Activated effector memory CD4-positive, alpha-beta T cell treated with Interleukin-2 at 50 U/mL for 16 hours (primary cell): ENCODE measurements around the gene TFCP2L1.

Source experiments
- DNase-seq: peaks from one replicate; pipeline ENCODE4 v3.0.0-alpha.2; 2020

TFCP2L1 gene

DNA sequence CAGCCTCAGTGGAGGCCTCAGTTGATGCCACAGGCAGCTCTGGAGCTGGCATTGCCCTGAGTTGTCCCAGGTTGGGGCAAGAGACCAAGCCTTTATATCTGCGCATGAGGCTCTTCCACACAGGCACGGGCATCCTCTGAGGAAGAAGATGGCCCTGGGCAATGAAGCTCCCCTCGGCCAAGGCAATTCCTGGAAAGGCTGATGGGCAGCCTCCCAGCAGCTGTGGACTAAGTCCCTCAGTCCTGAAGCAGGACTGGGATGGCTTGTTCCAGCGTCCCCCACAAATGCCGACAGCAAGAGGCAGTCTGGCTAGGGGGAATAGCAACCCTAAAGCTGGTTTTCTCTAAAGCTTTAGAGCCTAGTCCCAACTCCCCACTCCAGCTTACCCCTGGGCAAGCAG is 90.0 kb downstream of the TFCP2L1 start:
- DNase-seq = no peak

GRCh38 chr2:121194626-121195025 is 90.4 kb downstream of the TFCP2L1 start:
- no peak for DNase-seq

- DNase-seq = no peak
Observed at GRCh38 chr2:121193185-121193584, 91.8 kb downstream of the TFCP2L1 start.

DNA sequence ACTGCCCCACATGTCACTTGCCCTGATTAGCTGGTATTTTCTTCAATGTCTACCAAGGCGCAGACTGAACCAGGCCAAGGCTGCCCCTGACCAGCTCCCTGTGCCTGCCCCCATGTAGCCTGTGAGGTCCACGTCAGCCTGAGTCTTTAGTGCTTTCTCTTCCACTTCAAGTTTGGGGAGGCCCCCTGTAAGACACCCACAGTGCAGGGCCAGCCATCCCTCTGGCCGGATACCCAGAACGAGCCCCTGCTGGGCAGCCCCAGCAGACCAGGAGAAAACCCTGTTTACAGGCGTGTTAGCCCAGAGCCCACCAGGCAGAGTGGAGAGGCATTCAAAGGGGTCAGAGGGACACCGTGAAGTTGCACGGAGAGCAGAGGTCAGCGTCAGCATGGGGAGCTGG is 92.4 kb downstream of the TFCP2L1 start:
- no peak for DNase-seq

DNA sequence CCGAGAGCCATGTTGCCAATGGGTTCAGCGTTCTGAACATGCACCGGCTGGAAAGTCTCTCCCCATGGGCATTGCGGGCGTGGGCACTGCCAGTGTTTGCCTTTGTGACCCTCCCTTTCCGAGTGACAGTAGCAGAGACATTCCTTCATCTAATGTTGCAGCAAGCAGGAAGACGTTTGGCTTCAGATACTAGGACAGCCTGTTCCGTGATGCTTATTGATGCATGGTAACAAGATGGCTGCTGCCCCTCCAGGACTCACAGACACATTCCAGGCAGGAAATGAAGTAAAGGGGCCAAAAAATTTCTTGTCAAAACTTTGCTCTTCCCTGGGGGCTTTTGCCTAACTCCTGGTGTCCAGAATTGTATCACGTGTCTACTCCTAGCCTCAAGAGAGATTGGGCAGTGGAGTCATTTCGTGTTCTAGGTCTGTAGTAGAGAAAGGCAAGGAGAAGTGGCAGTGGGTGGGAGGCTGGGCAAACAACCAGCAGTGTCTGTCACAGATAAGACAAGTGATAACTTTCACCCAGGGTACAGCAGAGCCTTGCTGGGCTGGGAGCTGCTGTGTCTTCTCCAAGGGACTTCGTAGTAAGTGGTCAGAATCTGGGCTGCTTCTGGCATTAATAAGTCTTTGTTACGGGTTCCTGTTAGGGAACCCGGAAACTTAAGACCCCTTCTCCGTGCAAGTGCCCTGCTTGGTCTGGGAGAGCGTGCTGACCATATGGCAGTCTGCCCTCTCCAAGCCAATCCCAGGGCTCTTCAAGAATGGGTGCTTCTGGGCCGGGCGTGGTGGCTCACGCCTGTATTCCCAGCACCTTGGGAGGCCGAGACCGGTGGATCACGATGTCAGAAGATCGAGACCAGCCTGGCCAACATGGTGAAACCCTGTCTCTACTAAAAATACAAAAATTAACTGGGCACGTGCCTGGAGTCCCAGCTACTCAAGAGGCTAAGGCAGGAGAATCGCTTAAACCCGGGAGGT is 93.5 kb downstream of the TFCP2L1 start:
- no peak for DNase-seq

- no peak for DNase-seq
Observed at GRCh38 chr2:121189661-121190381, 95.2 kb downstream of the TFCP2L1 start.

DNA sequence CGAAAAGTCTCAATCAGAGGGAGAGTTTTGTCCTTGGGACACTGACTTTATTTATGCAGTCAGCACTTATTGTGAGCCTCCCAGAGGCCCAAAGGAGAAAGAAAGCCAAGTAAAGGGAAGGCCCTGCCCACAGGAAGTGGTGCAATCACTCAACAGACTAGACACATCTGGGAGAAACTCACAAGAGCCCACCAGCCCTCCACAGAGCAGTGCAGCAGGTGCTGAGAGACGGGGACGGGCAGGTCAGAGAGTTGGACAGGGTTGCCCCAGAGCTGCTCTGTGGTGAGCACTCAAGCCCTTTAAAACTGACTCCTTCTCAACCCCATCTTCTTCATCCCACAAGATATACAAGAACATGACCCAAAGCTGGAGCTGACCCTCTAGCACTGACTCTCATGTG is 96.0 kb downstream of the TFCP2L1 start:
- no peak for DNase-seq

DNA sequence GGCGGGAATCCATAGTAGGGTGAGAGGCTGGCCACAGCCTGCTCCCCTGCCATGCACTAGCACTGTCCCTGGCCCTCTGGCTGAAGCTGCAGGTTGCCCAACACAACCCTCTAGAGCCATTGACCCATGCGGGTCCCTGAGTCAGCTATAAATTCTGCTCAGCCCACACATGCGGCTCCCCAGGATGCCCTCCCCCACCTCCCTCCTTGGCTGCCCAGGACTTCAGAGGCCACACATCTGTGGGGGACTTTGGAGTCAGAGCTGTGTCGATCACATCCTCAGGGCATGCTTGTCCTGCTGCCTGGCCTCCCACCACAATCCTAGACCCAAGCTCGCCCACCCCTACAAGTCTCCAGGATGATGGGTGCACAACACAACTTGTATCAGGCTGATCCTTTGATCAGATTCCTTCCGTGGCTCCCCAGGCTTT is 97.0 kb downstream of the TFCP2L1 start:
- DNase-seq = no peak

DNA sequence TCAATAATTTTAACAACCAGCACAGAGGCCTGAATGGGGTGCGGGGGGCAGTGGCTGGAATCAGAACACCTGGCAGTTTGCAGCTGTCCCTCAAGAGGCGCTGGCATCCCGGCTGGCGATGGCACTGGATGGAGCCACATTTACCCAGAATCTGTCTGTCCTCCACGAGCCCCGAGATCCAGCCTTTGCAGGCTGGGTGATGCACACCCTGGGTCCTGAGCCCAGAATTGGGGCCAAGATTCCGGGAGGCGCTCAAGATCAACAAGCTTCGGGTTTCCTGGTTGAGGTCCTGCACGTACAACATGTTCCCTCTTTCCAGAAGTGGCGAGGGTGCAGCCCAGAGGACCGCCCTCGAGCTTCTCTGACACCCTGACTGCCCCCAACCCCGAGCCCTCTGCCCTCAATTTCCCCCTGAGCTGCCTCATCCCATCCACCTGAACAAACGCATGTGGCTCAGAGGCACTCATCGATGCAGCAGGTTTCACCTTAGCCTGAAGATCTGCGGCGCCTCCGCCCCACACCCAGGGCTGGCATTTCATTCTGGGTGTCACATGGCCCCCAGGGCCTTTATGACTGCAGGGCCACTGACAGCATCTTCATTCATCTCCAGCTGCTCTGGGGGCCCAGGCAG is 97.5 kb downstream of the TFCP2L1 start:
- DNase-seq = no peak

DNA sequence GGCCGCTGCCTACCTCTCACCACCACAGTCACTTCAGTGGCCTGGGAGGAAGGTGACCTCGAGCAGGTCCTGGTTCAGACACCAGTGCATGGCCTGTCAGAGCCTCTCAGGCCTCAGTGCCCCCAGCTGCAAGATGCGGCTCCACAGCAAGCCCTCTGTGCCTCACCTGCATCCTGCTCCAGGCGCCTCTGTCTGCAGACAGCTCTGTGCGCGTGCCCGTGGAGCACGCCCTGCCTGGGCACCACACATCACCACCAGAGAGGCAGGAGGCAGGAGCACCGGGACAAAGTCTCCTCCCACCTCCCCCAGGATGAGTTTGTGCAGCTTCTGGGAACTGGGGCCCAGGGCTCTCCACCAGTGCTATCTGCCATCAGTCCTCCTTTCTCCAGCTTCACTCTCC is 98.7 kb downstream of the TFCP2L1 start:
- no peak for DNase-seq

DNA sequence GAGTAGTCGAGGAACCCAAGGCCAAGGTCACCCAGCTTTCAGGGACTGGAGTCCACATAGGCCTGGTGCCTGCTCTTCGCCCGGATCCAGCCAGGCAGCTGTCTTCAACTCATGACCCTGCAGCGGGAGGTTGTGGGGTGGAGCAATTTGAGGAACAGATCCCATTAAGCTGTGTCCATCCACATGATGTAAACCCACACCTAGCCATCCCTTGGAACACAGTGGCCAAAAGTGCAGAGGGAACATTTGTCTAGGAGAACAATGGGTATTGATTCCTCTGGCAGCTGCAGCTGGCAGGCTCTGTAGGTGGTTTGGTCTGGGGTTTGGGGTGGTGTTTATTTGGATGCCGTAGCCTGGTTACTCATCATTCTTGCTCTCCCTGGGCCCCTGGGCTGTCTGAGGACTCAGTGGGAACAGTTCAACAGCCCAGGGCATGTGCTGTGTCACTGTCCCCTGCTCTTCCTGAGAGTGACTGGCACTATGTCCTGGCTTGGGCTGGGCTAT is 99.4 kb downstream of the TFCP2L1 start:
- no peak for DNase-seq

GRCh38 chr2:121185111-121185510 is 99.9 kb downstream of the TFCP2L1 start:
- no peak for DNase-seq

DNA sequence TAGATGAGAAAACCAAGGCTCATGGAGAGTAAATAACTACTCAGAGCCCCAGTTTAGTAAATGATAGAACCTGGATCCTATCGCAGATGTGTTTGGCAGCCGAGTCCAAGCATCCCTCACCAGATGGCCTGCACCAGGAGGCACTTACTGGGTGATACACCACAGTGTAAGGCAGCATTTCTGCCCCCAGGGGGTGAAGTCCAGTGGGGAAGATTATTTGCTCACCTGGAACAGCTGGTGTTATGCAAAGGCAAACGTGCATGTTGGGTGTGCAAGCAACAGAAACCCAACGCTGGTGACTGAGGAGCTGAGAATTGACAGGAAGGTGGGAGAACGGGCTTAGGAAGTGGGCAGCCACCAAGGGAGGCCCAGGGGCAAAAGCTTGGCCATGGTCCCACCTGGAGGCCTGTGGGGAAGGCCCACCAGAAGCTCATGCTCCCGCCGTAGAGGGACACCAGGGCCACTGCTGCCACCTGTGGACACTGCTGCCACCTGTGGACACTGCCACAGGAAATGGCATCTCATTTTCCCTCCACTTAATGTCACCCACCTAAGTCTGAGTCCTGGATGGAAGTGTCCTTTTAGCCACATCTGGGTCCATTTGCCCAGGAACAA is 100.6 kb downstream of the TFCP2L1 start:
- no peak for DNase-seq

- no peak for DNase-seq
Observed at GRCh38 chr2:121182520-121182919, 102.5 kb downstream of the TFCP2L1 start.

GRCh38 chr2:121179467-121179866 is 105.5 kb downstream of the TFCP2L1 start:
- DNase-seq = no peak

- DNase-seq = no peak
Observed at GRCh38 chr2:121178730-121179129, 106.3 kb downstream of the TFCP2L1 start.

GRCh38 chr2:121177896-121178295 is 107.1 kb downstream of the TFCP2L1 start:
- DNase-seq = no peak

DNA sequence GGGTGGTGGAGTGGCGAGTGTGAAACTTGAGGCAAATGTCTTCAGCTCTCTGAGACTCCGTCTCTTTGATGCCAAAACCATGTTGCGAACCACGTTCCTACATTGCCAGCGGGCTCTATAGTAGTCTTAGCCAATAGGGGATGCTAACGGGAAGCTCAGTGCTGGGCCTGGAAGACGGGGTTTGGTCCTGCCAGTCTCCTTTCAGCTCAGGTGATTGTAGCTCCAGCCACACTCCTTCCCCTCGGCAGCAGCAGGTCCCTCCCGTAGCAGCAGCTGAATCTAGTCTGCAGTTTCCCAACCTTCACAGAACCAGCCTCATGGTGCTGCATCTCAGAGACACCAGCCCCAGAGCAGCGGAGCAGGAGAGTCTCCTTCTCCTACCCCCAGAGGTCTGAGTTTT is 109.7 kb downstream of the TFCP2L1 start:
- DNase-seq = no peak

DNA sequence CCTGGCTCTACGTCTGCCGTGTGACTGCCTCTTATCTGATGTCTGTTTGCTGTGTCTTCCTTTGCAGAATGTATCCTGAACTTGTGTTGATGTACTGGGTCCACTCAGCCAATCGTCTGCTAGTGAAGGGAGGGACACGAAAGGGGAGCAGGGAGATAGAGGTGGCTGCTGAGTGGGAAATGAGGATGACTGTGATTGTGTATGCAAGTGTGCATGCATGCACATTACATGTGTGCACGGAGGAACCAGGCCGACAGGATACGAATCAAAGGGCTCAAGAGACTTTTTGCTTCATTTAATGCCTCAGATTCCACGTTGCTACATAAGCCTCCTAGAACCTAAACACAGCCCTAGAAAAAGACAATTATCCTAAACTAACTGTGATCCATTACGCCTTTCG is 111.2 kb downstream of the TFCP2L1 start:
- no peak for DNase-seq

DNA sequence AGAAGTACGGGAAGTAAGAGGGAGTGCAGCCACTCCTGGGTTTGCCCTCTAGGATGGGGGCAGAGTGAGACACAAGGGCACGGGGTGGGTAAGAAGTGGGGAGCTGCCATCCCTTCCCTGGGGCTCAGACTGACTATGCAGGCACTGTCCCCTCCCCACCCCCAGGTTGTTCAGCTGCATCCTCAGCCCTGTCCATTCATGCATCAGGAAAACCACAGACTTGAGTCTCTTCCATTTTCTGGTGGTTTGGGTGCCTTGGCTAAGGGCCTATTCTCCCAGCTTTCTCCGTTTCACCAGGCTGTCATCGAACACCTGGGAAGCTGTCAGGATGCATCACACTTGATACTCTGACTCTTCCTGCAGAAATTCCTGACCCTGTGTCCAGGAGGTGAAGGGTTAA is 111.9 kb downstream of the TFCP2L1 start:
- no peak for DNase-seq

DNA sequence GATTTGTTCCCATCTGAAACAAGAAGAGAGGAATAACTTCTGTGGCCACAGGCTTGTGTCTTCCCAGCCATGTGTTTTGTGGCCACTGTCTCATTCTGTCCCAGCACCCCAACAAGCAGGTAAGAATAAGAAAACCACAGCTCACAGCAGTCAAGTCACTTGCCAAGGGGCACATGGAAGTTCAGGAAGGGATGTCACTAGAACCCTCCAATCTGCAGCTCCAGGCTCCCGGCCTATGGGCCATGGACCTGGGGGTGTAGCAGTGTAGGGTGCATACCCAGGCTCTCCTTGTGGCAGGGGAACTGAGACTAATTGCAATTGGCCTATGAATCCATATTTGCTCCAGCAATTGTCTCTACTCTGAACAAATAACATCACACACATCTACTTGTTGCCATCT is 112.5 kb downstream of the TFCP2L1 start:
- DNase-seq = no peak

DNA sequence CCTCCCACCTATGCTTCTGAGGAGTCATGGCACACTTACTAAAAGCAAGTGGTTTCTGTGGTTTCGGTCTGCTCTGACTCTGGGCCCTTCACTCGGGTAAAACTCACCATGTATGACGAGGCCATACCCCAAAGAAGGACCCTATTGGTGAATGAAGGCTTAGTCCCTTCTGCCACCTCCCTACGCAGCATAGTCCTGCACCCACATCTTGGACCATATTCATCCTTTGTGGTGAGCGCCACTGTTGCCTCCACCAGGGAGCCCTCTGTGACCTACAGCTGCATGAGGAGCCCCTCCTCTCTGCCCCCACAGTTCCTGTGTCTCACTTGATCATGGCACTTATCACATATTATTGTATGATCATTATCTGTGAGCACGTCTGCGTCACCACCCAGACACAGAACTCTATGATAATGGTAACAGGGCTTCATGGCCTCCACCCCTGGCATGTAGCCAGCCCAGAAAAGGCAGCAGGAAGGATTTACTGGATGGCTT is 113.3 kb downstream of the TFCP2L1 start:
- DNase-seq = no peak

GRCh38 chr2:121170577-121170976 is 114.4 kb downstream of the TFCP2L1 start:
- DNase-seq = no peak
